Measurements from ENCODE around the gene ARHGEF10L.

The ARHGEF10L gene

DNA sequence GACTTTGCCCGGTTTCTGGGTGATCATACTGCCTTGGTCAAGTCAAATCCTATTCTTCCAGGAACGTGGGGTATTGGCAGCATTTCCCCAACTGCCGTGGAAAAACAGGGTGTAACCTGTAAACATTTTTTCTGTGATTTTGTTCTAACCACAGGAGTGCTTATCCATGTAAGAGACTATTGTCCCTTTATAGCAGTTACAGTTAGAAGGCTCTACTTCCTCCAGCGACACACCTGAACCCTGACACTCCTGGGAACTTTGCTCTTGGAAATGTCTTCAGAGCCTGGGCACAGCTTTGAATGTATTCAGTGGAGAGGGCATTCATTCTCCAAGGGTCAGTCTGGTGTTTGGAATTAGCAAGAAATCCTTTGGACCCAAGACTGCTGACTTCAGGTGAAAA is 26.4 kb upstream of the ARHGEF10L start:
- TF ChIP-seq, protein P1, sequence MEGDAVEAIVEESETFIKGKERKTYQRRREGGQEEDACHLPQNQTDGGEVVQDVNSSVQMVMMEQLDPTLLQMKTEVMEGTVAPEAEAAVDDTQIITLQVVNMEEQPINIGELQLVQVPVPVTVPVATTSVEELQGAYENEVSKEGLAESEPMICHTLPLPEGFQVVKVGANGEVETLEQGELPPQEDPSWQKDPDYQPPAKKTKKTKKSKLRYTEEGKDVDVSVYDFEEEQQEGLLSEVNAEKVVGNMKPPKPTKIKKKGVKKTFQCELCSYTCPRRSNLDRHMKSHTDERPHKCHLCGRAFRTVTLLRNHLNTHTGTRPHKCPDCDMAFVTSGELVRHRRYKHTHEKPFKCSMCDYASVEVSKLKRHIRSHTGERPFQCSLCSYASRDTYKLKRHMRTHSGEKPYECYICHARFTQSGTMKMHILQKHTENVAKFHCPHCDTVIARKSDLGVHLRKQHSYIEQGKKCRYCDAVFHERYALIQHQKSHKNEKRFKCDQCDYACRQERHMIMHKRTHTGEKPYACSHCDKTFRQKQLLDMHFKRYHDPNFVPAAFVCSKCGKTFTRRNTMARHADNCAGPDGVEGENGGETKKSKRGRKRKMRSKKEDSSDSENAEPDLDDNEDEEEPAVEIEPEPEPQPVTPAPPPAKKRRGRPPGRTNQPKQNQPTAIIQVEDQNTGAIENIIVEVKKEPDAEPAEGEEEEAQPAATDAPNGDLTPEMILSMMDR (conservative IDR thresholded peaks at IDR 0.05; ENCODE audit: low read depth), result no peak
- DNase-seq (ENCODE audit: low spot score), result no peak
- no peak overlapping the region for H3K27ac ChIP-seq
- CTCF ChIA-PET, result interaction anchor here (2.6 kb wide), 1 partner anchor 94 kb away, joined by 11 read pairs; no protein-coding TSS in a partner anchor
- POLR2A ChIA-PET (ENCODE audit: low non-redundant PET), result no interaction called here

DNA sequence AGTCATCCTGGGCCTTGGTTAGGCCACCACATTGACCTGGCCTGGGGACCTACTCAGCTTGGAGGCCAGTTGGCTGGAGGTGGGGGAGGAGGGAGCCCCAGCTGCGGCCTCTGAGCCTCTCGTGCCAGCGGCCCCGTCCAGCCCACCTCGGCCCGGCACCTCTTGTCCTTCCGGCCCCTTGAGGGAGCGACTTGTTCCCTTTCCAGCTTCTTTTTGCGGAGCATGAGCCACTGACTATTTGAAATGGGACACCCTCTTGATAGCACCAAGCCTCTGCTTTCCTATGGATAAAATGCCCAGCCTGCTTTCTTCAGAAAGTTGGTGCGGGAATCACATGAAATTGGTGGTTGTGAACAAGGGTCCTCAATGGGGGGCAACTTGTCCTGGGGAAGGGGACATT is 24.7 kb upstream of the ARHGEF10L start:
- CTCF ChIA-PET, result interaction anchor here (0.7 kb wide), 1 partner anchor 92 kb away, joined by 4 read pairs; no protein-coding TSS in a partner anchor
- no peak overlapping the region for H3K27ac ChIP-seq
- DNase-seq (ENCODE audit: low spot score), result no peak
- TF ChIP-seq, protein P1 (conservative IDR thresholded peaks at IDR 0.05; ENCODE audit: low read depth), result no peak
- POLR2A ChIA-PET (ENCODE audit: low non-redundant PET), result no interaction called here

DNA sequence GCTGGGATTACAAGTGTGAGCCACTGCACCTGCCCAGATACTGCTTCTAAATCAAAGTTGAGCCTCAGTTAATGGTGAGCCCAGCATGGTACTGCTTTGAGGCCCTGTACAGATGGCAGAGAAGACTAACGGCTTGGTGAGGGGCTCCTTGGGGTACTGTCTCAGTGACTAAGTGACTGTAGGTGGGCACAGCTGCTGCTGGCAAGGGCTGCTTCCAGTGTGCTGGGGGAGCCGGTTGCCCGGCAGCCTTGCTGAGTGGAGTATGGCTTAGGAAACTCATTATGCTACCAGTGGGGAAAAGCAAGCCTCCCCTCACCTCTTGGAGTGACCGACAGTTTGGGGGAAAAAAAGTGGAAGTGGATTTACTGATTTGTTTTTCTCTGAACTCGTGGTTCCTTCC is 23.6 kb upstream of the ARHGEF10L start:
- ChIA-PET CTCF (no interaction called here), POLR2A (ENCODE audit: low non-redundant PET) (no interaction called here)
- no peak overlapping the region for H3K27ac ChIP-seq
- TF ChIP-seq, protein P1 (conservative IDR thresholded peaks at IDR 0.05; ENCODE audit: low read depth), result no peak
- no peak for DNase-seq (ENCODE audit: low spot score)

DNA sequence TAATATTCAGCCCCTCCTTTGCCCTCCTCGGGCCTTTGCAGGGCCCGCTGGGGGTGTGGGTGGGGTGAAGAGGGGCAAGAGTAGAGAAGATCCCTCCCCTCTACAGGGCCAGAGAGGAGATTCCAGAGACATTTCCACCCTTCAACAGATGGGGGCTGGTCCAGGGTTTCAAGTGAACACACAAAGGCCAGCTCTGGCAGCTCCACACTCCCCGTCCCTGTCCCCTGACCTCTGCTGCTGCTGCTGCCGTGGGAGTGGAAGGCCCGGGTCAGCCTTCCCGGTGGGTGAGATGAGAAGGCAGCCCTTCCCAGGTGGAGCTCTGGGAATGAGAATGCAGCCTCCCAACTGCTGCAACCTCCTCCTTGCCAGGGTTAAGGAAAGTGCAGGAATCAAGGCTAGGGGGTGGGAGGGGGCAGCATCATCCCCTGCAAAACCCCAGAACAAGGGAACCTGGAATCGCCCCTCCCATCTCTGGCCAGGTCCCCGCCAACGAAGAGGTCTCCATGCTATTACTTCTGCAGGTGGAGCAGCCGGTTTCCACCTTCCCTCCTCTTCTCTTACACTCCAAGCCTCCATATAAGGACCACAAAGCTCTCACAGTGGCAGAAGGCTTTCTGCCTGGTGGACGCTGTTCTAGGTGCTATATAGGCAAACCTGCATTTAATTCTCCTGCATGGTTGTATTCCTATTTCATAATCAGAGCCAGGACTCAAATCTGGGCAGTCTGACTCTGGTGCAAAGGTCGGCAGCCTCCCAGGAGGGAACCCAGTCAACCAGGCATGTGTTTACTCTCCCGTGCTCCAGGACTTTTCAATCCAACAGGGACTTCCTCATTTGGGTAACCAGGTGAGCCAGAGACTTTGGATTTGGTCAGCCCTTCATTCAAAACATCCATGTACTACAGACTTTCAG is 22.9 kb upstream of the ARHGEF10L start:
- DNase-seq (ENCODE audit: low spot score), result no peak
- TF ChIP-seq, protein P1 (conservative IDR thresholded peaks at IDR 0.05; ENCODE audit: low read depth), result no peak
- CTCF ChIA-PET, result no interaction called here
- POLR2A ChIA-PET (ENCODE audit: low non-redundant PET), result no interaction called here
- no peak overlapping the region for H3K27ac ChIP-seq

DNA sequence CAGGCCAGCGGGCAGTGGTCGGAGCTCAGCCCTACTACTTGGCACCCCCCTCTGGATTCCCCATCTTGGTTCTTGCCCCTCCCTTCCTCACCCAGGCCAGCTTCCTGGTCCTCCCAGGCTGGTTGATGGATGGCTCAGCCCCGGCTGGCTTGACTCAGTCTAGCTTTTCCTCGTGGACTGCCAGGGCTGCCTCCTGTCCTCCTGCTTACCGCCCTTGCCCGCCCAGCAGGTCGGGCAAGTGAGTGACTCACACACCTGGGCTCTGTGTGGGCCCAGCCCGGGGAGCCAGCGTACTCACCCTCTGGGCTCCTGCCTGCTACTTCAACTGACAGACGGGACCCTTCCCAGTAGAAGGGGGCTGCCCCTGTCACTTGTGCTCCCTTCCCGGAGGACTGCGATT is 19.5 kb upstream of the ARHGEF10L start:
- peak; percentile 95 for DNase-seq (ENCODE audit: low spot score)
- POLR2A ChIA-PET (ENCODE audit: low non-redundant PET), result interaction anchor here (0.5 to 0.6 kb wide), 2 partner anchors 16 to 207 kb away, joined by 3 to 6 read pairs; no protein-coding TSS in a partner anchor
- TF ChIP-seq, protein P1 (conservative IDR thresholded peaks at IDR 0.05; ENCODE audit: low read depth), result no peak
- H3K27ac ChIP-seq, result no peak overlapping the region
- CTCF ChIA-PET, result interaction anchor here (1.3 to 2.5 kb wide), 3 partner anchors 13 to 87 kb away, joined by 4 to 9 read pairs (median 7); no protein-coding TSS in a partner anchor

DNA sequence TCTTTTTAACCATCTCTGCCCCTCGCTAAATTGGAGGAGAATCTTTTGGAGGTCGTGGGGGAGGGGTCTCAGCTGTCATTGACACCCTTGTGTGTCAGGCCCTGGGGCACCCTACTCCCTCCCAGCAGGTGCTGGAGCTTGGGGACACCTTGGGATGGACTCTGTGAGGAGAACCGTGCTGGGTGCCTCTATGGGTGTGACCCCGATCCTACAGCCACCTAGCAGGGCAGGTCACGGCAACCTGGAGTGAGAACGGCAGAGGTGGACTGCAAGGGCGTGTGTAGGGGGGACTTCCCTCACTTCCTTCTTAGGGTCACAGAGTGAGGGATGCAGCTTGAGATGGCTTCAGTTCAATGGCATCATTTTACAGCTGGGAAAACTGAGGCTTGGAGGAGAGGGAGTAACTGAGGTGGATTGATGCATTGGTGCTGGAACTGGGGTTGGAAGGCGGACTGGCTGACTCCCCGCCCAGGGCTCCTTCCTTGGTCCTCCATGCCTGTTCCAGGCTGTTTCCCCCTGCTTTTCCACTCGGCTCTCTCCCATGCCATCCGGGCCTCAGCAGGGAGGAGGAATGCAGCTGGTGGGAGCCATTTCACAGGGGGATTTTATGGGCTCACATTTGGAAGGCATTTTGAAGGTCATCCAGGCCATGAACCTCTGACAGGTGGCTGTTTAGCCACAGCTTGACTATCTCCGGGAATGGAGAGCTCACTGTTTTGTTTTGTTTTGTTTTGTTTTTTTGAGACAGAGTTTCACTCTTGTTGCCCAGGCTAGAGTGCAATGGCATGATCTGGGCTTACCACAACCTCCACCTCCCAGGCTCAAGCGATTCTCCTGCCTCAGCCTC is 18.8 kb upstream of the ARHGEF10L start:
- POLR2A ChIA-PET (ENCODE audit: low non-redundant PET), result interaction anchor here (0.6 kb wide), 1 partner anchor 18 kb away, joined by 3 read pairs; no protein-coding TSS in a partner anchor
- H3K27ac ChIP-seq, result no peak overlapping the region
- CTCF ChIA-PET, result interaction anchor here (0.6 to 2.5 kb wide), 4 partner anchors 18 to 86 kb away, joined by 3 to 7 read pairs (median 4); no protein-coding TSS in a partner anchor
- no peak for DNase-seq (ENCODE audit: low spot score)
- TF ChIP-seq, protein P1 (conservative IDR thresholded peaks at IDR 0.05; ENCODE audit: low read depth), result no peak
